GM19438 (cell line): Measurements from ENCODE around the gene TMEM187.

Experiments
- ATAC-seq: cut with Tn5 transposase; IDR thresholded peaks from one replicate; pipeline ENCODE4 v1.9.1; 2021; ENCODE audit warnings: low read depth; ENCODE audit not compliant: unreplicated experiment

TMEM187 gene

GRCh38 chrX:153972368-153973126, at the start of gene TMEM187:
TSS of gene TMEM187 (plus strand) at chrX:153972754. CDS start at chrX:153982063, 9,309 bp downstream.
- peak; percentile 46 for ATAC-seq

GRCh38 chrX:153922932-153923857, 49.4 kb upstream of the TMEM187 start:
- ATAC-seq: no peak

DNA sequence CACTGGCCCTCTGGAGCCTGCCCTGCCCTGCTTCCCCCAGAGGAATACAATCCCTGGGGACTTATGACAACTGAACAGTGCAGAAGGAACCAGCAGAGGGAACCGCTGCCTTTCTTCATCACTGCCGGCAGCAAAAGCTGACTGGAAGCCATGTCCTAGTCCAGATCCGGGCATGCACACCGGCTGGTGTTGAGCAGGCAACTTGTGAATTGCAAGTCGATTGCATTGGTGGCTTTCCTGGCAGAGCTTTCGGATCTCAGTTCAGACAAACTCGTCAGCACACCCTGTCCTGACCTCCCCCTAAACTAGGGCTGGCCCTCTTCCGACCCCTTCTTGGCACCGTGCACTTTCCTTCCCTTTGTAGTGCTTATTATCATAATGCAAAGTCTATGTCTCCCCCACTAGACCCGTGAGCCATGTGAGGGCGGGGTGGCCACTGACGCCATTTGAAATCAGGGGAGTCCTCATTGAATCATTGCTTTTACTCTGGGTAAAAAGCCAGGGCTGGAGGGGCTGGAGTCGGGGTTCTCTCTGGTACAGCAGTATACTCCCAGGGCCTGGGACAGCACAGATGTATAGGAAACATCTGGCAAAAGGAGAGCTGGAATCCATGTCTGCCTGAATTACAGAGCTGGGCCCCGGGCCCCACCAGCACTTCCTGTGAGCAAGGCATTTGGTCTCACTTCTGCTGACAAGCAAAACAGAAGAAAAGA, 48.2 kb upstream of the TMEM187 start:
- ATAC-seq: no peak

- no peak for ATAC-seq
These were observed 47.2 kb upstream of the TMEM187 start for GRCh38 chrX:153925387-153925738.

DNA sequence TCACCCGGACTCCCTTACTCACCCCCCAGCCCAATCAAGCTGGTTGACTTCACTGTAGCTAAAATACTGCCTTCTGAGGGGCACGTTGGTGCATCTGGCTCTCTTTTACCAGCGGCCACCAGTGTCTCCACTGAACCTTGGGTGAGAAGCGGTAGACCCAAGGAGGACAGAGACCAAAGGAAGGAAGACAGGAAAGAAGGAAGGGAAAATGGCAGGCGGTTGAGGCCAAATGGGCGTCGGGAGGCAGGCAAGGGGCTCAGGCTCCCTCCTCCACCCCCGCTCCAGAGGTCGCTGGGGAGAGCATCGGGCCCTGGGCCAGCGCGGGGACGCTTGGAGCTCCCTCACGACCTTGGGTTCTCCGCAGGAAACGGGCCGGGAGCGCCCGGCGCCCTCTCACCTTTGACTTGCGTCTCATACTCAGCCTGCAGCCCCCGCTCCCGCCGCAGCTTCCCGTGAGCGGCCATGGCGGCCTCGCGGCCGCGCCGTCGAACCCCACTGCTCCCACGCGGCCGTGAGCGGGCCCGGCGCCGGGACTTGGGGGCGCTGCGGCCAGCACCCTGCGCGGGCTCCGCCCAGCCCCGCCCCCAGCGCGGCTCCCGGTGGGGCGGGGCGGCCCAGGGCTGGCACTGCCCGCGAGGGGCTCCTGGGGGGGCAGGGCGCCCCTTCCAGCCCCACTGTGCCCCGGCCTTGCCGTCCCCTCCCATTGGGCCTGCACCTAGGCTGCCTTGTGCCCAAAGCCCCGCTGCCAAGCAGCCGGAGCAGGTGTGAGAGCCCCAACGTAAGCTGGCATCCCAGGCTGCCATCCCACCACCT, 46.6 kb upstream of the TMEM187 start, which contains the start of gene ARHGAP4:
TSS of gene ARHGAP4 (minus strand) at position 526 of the 813 bp plus-strand sequence. CDS start at position 464, 62 bp downstream.
- ATAC-seq: no peak

- peak; percentile 0 for ATAC-seq
These were observed 46.0 kb upstream of the TMEM187 start for GRCh38 chrX:153926552-153926857.

GRCh38 chrX:153926858-153927671, 45.5 kb upstream of the TMEM187 start:
- ATAC-seq: peak; percentile 44

DNA sequence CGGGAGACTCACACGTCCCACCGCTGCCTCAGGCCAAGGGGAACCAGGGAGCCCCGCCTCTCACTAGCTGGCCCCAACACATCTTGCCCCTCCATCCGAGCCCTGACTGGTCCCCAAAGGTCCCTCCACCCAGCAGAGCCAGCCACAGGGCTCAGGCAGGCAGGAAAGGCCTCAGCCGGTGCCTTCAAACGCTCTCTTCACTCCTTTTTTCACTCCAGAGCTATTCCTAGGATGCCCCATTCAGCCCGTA, 45.0 kb upstream of the TMEM187 start:
- no peak for ATAC-seq

DNA sequence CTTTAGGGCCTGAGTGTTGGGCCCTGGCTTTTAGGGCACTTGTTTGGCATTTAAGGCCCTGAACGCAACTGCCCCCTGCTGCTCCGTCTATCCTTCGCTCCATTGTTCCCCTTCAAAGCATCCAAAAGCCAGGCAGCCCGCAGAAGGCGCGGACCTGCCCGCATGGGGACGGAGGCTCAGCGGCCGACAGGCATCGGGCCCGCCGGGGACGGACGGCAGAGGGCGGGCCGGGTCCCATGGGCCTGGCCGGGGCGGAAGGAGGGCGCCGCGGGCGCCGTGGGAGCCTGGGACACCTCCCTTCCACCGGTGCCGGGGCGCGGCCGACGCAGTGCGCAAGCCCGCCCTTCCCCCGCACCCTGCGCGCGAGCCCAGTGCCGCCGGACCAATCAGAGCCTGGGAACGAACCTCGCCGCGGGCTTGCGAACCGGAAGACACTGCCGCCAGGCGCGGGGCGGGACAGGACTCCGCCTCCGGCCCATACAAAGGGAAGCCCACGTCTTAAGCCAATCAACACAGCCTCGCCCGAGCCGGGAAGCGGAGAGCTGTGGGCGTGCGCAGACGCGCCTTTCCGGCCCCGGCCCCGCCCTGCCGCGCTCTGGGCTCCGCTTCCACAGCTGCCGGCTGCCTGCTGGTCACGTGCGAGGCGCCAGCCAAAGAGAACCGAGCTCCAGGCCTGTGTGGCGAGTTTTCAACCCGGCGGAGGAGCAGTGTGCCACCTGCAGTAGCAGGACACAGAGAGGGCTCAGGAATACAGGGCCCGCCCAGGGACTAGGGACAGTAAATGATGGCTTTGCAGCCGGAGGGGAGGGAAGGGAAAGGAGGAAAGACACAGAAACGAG, 44.4 kb upstream of the TMEM187 start:
- peak; percentile 55 for ATAC-seq

DNA sequence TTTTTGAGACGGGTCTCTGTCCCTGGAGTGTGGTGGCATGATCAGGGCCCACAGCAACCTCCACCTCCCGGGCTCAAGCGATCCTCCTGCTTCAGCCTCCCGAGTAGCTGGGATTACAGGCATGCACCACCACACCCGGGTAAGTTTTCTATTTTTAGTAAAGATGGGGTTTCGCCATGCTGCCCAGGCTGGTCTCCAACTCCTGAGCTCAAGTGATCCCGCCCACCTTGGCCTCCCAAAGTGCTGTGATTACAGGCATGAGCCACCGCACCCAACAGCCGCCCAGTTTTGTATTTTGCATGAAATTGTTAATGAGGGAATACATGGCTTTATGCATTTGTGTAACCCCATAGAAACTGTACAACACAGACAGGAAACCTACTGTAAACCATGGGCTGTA, 43.7 kb upstream of the TMEM187 start:
- no peak for ATAC-seq

DNA sequence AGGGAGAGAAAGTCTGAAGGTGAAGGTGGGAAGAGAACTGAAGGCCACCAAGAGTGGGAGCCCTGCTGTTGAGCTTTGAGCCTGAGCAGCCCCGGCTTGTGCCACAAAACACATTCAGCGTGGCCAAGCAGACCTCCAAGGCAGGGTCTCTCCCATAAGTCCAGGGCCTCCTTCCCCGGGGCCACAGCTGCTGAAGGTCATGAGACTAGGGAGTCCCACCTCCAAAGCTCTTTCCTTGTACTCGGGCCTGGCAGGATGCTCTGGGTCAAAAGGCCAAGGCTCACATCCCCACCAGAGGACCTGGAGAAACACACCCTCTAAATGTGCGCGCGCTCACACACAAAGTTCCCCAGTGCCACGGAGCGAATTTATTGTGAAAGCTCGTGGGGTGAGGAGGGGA, 43.0 kb upstream of the TMEM187 start:
- no peak for ATAC-seq

- ATAC-seq: no peak
These were observed 42.3 kb upstream of the TMEM187 start for GRCh38 chrX:153930011-153930910.

GRCh38 chrX:153931151-153931550, 41.4 kb upstream of the TMEM187 start:
- no peak for ATAC-seq

- ATAC-seq: no peak
These were observed 40.8 kb upstream of the TMEM187 start for GRCh38 chrX:153931748-153932147.

GRCh38 chrX:153932220-153932915, 40.2 kb upstream of the TMEM187 start:
- ATAC-seq: no peak

- ATAC-seq: no peak
These were observed 38.8 kb upstream of the TMEM187 start for GRCh38 chrX:153933748-153934147.

- peak; percentile 4 for ATAC-seq
These were observed 38.3 kb upstream of the TMEM187 start for GRCh38 chrX:153934148-153934761.
